Measurements from ENCODE around the gene FMNL2.

DNA sequence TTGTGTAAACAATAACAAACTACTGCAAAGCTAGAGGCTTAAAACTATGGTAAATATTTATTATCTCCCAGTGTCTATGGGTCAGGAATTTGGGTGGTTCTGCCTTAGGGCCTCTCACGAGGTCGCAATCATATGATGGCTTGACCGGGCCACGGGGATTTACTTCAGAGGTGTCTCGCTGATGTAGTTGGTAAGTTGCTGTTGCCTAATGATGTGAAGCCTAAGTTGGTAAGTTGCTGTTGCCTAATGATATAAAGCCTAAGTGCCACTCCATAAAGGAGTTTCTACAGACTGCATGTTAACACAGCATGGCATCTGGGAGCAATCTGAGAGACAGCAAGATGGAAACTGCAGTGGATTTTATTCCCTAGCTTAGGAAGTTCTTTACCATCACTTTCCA lies 35.8 kb downstream of the FMNL2 start:
- TF ChIP-seq SIN3A (IDR thresholded peaks at IDR 0.05; ENCODE audit: borderline replicate concordance, insufficient read depth, low read depth, low read length) (no peak), POLR2AphosphoS5 (IDR thresholded peaks at IDR 0.05; ENCODE audit: low read depth, low read length) (no peak)
- TF ChIP-seq, protein P1, sequence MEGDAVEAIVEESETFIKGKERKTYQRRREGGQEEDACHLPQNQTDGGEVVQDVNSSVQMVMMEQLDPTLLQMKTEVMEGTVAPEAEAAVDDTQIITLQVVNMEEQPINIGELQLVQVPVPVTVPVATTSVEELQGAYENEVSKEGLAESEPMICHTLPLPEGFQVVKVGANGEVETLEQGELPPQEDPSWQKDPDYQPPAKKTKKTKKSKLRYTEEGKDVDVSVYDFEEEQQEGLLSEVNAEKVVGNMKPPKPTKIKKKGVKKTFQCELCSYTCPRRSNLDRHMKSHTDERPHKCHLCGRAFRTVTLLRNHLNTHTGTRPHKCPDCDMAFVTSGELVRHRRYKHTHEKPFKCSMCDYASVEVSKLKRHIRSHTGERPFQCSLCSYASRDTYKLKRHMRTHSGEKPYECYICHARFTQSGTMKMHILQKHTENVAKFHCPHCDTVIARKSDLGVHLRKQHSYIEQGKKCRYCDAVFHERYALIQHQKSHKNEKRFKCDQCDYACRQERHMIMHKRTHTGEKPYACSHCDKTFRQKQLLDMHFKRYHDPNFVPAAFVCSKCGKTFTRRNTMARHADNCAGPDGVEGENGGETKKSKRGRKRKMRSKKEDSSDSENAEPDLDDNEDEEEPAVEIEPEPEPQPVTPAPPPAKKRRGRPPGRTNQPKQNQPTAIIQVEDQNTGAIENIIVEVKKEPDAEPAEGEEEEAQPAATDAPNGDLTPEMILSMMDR (IDR thresholded peaks at IDR 0.05) = no peak
- TF ChIP-seq, protein P2, sequence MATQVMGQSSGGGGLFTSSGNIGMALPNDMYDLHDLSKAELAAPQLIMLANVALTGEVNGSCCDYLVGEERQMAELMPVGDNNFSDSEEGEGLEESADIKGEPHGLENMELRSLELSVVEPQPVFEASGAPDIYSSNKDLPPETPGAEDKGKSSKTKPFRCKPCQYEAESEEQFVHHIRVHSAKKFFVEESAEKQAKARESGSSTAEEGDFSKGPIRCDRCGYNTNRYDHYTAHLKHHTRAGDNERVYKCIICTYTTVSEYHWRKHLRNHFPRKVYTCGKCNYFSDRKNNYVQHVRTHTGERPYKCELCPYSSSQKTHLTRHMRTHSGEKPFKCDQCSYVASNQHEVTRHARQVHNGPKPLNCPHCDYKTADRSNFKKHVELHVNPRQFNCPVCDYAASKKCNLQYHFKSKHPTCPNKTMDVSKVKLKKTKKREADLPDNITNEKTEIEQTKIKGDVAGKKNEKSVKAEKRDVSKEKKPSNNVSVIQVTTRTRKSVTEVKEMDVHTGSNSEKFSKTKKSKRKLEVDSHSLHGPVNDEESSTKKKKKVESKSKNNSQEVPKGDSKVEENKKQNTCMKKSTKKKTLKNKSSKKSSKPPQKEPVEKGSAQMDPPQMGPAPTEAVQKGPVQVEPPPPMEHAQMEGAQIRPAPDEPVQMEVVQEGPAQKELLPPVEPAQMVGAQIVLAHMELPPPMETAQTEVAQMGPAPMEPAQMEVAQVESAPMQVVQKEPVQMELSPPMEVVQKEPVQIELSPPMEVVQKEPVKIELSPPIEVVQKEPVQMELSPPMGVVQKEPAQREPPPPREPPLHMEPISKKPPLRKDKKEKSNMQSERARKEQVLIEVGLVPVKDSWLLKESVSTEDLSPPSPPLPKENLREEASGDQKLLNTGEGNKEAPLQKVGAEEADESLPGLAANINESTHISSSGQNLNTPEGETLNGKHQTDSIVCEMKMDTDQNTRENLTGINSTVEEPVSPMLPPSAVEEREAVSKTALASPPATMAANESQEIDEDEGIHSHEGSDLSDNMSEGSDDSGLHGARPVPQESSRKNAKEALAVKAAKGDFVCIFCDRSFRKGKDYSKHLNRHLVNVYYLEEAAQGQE (IDR thresholded peaks at IDR 0.05; ENCODE audit: insufficient read depth in 1 of 2, low read depth in 2 of 2, low read length in 1 of 2) = no peak

Data from Panc1 (cell line).